Measurements from ENCODE around the gene SPG11. TPM values are rescaled to one million over a fixed set of nuclear protein-coding genes. Genes with fewer than 3 reads are reported as not detected.

SPG11 gene
- total and polyA plus RNA-seq, 2 experiments from 2014 or later, result 23.3 to 42.2 TPM

- TF ChIP-seq ZNF462 (CRISPR knock-in tag; IDR thresholded peaks at IDR 0.05) (no peak), JUNB (IDR thresholded peaks at IDR 0.05; ENCODE audit: unreplicated experiment) (no peak)
Observed at GRCh38 chr15:44598892-44599291, 64.6 kb downstream of the SPG11 start (continued).

GRCh38 chr15:44598066-44598465 is 65.4 kb downstream of the SPG11 start:
- H3K36me3 ChIP-seq (ENCODE audit: insufficient read depth), result peaks cover 18% of the 10 kb centered on the region
- no peaks in the 10 kb centered on the region for H3K4me1 Mint-ChIP-seq
- no peaks in the 10 kb centered on the region for H3K79me2 ChIP-seq (replicated peaks; ENCODE audit: insufficient read depth)
- no peak overlapping the region for H2AFZ ChIP-seq
- 0 out of 2 replicates have a peak, but pooled peaks cover 3% of the 10 kb centered on the region for H4K20me1 ChIP-seq (replicated peaks; ENCODE audit: insufficient read depth)
- DNase-seq (ENCODE audit: low spot score) (no peak), ATAC-seq (no peak)
- H3K27me3 ChIP-seq (ENCODE audit: insufficient read depth), result no peaks in the 10 kb centered on the region
- H3K27ac Mint-ChIP-seq, result no peak overlapping the region; the same call in 1 of the 2 replicates
- no peaks in the 10 kb centered on the region for H3K9me2 ChIP-seq (ENCODE audit: insufficient read depth)
- H3K4me3 ChIP-seq, result no peak overlapping the region
- H3F3A ChIP-seq (replicated peaks; ENCODE audit: low read depth), result no peaks in the 10 kb centered on the region
- peaks cover 30% of the 10 kb centered on the region for H3K36me3 Mint-ChIP-seq (ENCODE audit: low read depth)
- H3K9me3 Mint-ChIP-seq, result no peaks in the 10 kb centered on the region
- no peaks in the 10 kb centered on the region for H3K4me1 ChIP-seq (ENCODE audit: insufficient read depth)
- no peak overlapping the region for H3K4me2 ChIP-seq
- H3K4me3 Mint-ChIP-seq, result no peak overlapping the region
- no peaks in the 10 kb centered on the region for H3K27me3 Mint-ChIP-seq (ENCODE audit: insufficient read depth, low read depth, poor library complexity)
- H3K27ac ChIP-seq (ENCODE audit: low read depth), result no peak overlapping the region
- no peak for TF ChIP-seq ETS1 (IDR thresholded peaks at IDR 0.05)
- TF ChIP-seq STAT1 (IDR thresholded peaks at IDR 0.05; ENCODE audit: unreplicated experiment), result no peak
- no peak for TF ChIP-seq POLR2AphosphoS5 (IDR thresholded peaks at IDR 0.05; ENCODE audit: low read depth)
- no peak for TF ChIP-seq EZH2phosphoT487 (IDR thresholded peaks at IDR 0.05; ENCODE audit: unreplicated experiment)
- TF ChIP-seq ZNF331 (CRISPR knock-in tag; IDR thresholded peaks at IDR 0.05; ENCODE audit: low read depth), result no peak
- no peak for TF ChIP-seq CREB1 (CRISPR knock-in tag; IDR thresholded peaks at IDR 0.05; ENCODE audit: low read depth)
- no peak for TF ChIP-seq REST (IDR thresholded peaks at IDR 0.05; ENCODE audit: unreplicated experiment)
- no peak for TF ChIP-seq CTCF (conservative IDR thresholded peaks at IDR 0.05; ENCODE audit: low read depth in 2 of 2)

Measured in GM23338 (cell line).